Measurements from ENCODE around the gene POLN. TPM values are rescaled to one million over a fixed set of nuclear protein-coding genes. Genes with fewer than 3 reads are reported as not detected.

The POLN gene
- total and polyA plus RNA-seq, 2 of the 4 experiments (the other 2 are of a cell fraction), result 0.63 to 0.72 TPM

DNA sequence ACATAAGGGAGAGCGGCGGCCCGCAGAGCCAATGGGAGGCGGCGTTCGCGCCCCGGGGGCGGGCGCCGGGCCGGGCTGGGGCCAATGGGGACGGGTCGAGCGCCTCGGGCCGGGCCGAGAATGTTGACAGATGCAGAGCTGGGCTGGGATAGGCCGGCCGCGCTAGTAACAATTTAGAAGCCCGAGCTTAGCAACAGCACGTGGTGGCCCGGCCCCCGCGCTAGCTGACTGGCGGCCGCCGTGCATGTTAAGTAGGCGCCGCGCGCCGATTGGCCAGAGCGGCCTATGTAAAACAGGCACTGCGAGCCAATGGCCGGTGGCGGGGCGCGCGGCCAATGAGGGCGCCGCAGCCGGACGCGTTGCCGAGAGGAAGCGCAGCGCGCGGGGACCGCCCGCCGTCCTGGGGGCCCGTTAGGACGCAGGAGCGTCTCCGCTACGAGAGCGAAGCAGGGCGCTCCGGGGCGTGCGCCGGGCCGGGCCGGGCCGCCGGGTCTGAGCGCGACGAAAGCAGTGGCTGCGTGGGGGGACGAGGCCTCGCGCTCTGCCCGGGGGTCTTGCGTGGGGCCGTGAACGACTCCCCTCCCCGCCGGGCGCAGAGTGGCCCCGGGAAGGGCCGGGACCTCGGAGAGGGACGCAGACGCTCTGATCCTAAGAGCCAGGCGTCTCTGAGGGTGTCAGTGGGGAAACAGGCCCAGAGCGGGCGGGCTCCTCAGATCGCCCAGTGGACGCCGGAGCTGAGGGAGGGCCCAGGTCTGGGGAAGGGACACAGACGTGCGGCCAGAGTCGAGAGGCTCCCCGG is 20.4 kb upstream of the POLN start:
- no peaks in the 10 kb centered on the region for H3K27me3 ChIP-seq (ENCODE audit: control insufficient read depth, insufficient read depth, low read length)
- no TSS peak for BruUV-seq (replicated peaks)
- ChIA-PET POLR2A (ENCODE audit: unreplicated experiment) (interaction anchor here (0.6 kb wide), 1 partner anchor 30 kb away, joined by 3 read pairs; no protein-coding TSS in a partner anchor), CTCF (no interaction called here)
- H3K79me1 ChIP-seq (ENCODE audit: low read depth in 1 of 2, low read length in 2 of 2), result peaks cover 28 to 41% of the 10 kb centered on the region in 2 experiments
- H3K18ac ChIP-seq (ENCODE audit: low read depth, low read length), result peak overlapping the region; percentile 2; the same call in 1 of the 2 replicates
- 0% methylated on average over 28 of the region's 98 CpGs; no CpG with 5 or more reads in 1 of the 2 experiments for WGBS, 2 experiments (ENCODE audit: extremely low coverage in 2 of 2, insufficient read length in 1 of 2)
- no peaks in the 10 kb centered on the region for H3K9me3 ChIP-seq (ENCODE audit: control insufficient read depth, insufficient read depth, low read length)
- H2BK120ac ChIP-seq (ENCODE audit: low read depth, low read length), result peak overlapping the region; percentile 56
- H4K91ac ChIP-seq (ENCODE audit: insufficient read depth, low read depth, low read length), result peak overlapping the region; percentile 63
- intact Hi-C loops (cut with micrococcal nuclease), result loop anchor here (5.0 to 10.0 kb wide), 3 partner anchors 90 to 205 kb away; partner anchors contain the start of genes CFAP99, RNF4 and ZFYVE28
- DNase-seq, result peak; percentile 99
- H2AFZ ChIP-seq (replicated peaks; ENCODE audit: low read length, poor library complexity), result peak overlapping the region; percentile 92
- H3K4ac ChIP-seq (ENCODE audit: low read depth, low read length), result peak overlapping the region; percentile 87
- H3K56ac ChIP-seq (ENCODE audit: extremely low read depth, insufficient read depth, low read length), result no peak overlapping the region
- H2AK5ac ChIP-seq (ENCODE audit: low read depth, low read length), result peak overlapping the region; percentile 87; the same call in 1 of the 2 replicates
- peaks cover 18% of the 10 kb centered on the region; the same call in 1 of the 2 replicates for H3K36me3 ChIP-seq (ENCODE audit: control insufficient read depth, insufficient read depth, low read length)
- H3K23ac ChIP-seq (ENCODE audit: low read depth, low read length), result peak overlapping the region; percentile 92; the same call in 1 of the 2 replicates
- peaks cover 8% of the 10 kb centered on the region; the same call in 1 of the 2 replicates for H3K4me1 ChIP-seq (ENCODE audit: control insufficient read depth, insufficient read depth, low read length)
- H3K14ac ChIP-seq (replicated peaks; ENCODE audit: low read depth, low read length), result peak overlapping the region; percentile 55
- in situ Hi-C loops (cut with MboI; ENCODE audit: low sequenced_read_pairs), result no loop called here
- dilution Hi-C loops (cut with HindIII; ENCODE audit: low sequenced_read_pairs, unreplicated experiment), result no loop called here
- H2AK9ac ChIP-seq (replicated peaks; ENCODE audit: low read depth, low read length, poor library complexity), result peak overlapping the region; percentile 84
- peak overlapping the region; percentile 38 to 89 for H4K8ac ChIP-seq (ENCODE audit: low read depth in 2 of 2, low read length in 2 of 2)
- H4K20me1 ChIP-seq (ENCODE audit: insufficient read depth, low read length), result peaks cover 27% of the 10 kb centered on the region
- H2BK5ac ChIP-seq (ENCODE audit: low read depth, low read length, poor library complexity, severe bottlenecking), result peak overlapping the region; percentile 48
- H3K4me3 ChIP-seq (ENCODE audit: insufficient read depth, low read depth, low read length), result peak overlapping the region; percentile 97
- H3K4me2 ChIP-seq (ENCODE audit: low read depth, low read length), result peak overlapping the region; percentile 70
- peak overlapping the region; percentile 75 for H3K27ac ChIP-seq (ENCODE audit: insufficient read depth, low read length)
- ATAC-seq (ENCODE audit: low read depth), result peak; percentile 89
- H2BK20ac ChIP-seq (ENCODE audit: low read depth, low read length), result no peak overlapping the region
- H4K5ac ChIP-seq (ENCODE audit: low read depth, low read length), result peak overlapping the region; percentile 28
- peaks cover 4% of the 10 kb centered on the region; the same call in 1 of the 2 replicates for H3K9me1 ChIP-seq (ENCODE audit: insufficient read depth, low read length)
- H2BK15ac ChIP-seq (ENCODE audit: low read depth, low read length), result no peak overlapping the region
- peak overlapping the region; percentile 55 for H3K9ac ChIP-seq (ENCODE audit: low read depth, low read length)
- TF ChIP-seq CHD1 (IDR thresholded peaks at IDR 0.05; ENCODE audit: low read depth, low read length) (no peak), FOS (IDR thresholded peaks at IDR 0.05; ENCODE audit: low read depth, low read length) (peak; percentile 64; the same call in 1 of the 2 replicates), POLR2A (IDR thresholded peaks at IDR 0.05; ENCODE audit: low read depth, low read length) (peak; percentile 77), MXI1 (IDR thresholded peaks at IDR 0.05; ENCODE audit: borderline replicate concordance, low read depth, low read length) (peak; percentile 96; the same call in 1 of the 2 replicates), SMC3 (IDR thresholded peaks at IDR 0.05; ENCODE audit: low read depth, low read length) (no peak), RFX5 (IDR thresholded peaks at IDR 0.05; ENCODE audit: low read depth, low read length) (peak; percentile 93), MAZ (IDR thresholded peaks at IDR 0.05; ENCODE audit: borderline replicate concordance, low read depth, low read length) (no peak), BHLHE40 (IDR thresholded peaks at IDR 0.05; ENCODE audit: low read depth, low read length) (peak; percentile 42; the same call in 1 of the 2 replicates), CEBPB (IDR thresholded peaks at IDR 0.05; ENCODE audit: low read depth, low read length) (peak; percentile 27; the same call in 1 of the 2 replicates), NFE2L2 (IDR thresholded peaks at IDR 0.05; ENCODE audit: low read depth, low read length) (no peak)
- TF ChIP-seq, protein P1, sequence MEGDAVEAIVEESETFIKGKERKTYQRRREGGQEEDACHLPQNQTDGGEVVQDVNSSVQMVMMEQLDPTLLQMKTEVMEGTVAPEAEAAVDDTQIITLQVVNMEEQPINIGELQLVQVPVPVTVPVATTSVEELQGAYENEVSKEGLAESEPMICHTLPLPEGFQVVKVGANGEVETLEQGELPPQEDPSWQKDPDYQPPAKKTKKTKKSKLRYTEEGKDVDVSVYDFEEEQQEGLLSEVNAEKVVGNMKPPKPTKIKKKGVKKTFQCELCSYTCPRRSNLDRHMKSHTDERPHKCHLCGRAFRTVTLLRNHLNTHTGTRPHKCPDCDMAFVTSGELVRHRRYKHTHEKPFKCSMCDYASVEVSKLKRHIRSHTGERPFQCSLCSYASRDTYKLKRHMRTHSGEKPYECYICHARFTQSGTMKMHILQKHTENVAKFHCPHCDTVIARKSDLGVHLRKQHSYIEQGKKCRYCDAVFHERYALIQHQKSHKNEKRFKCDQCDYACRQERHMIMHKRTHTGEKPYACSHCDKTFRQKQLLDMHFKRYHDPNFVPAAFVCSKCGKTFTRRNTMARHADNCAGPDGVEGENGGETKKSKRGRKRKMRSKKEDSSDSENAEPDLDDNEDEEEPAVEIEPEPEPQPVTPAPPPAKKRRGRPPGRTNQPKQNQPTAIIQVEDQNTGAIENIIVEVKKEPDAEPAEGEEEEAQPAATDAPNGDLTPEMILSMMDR (conservative IDR thresholded peaks at IDR 0.05; ENCODE audit: low read depth, low read length), result no peak
- TF ChIP-seq, protein P2, sequence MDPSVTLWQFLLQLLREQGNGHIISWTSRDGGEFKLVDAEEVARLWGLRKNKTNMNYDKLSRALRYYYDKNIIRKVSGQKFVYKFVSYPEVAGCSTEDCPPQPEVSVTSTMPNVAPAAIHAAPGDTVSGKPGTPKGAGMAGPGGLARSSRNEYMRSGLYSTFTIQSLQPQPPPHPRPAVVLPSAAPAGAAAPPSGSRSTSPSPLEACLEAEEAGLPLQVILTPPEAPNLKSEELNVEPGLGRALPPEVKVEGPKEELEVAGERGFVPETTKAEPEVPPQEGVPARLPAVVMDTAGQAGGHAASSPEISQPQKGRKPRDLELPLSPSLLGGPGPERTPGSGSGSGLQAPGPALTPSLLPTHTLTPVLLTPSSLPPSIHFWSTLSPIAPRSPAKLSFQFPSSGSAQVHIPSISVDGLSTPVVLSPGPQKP (IDR thresholded peaks at IDR 0.05; ENCODE audit: borderline replicate concordance, low read depth, low read length), result no peak
- TF ChIP-seq, protein P3, sequence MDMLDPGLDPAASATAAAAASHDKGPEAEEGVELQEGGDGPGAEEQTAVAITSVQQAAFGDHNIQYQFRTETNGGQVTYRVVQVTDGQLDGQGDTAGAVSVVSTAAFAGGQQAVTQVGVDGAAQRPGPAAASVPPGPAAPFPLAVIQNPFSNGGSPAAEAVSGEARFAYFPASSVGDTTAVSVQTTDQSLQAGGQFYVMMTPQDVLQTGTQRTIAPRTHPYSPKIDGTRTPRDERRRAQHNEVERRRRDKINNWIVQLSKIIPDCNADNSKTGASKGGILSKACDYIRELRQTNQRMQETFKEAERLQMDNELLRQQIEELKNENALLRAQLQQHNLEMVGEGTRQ (IDR thresholded peaks at IDR 0.05; ENCODE audit: low read depth, low read length), result peak; percentile 89

All from IMR-90 (cell line).